AG08395 (cell line): Measurements from ENCODE around the gene DDR2.
"Not testable (repeated sequence)": the region's sequence is repeated elsewhere in the genome, so short reads cannot be mapped to it uniquely, and the experiment has no call there.

Experiments used
- DNase-seq: peaks from one replicate; pipeline ENCODE4 v3.0.0; 2012; ENCODE audit warnings: mixed read lengths, low spot score

DDR2 gene

GRCh38 chr1:162632217-162632666 is at the start of gene DDR2:
TSS of gene DDR2 (plus strand) at chr1:162632464. CDS start at chr1:162719064, 86,600 bp downstream.
- peak; percentile 85 for DNase-seq

GRCh38 chr1:162582901-162583300 is 49.4 kb upstream of the DDR2 start:
- not testable (repeated sequence) for DNase-seq

GRCh38 chr1:162585101-162585500 is 47.2 kb upstream of the DDR2 start:
- DNase-seq, result not testable (repeated sequence)

GRCh38 chr1:162587347-162587746 is 44.9 kb upstream of the DDR2 start:
- no peak for DNase-seq

GRCh38 chr1:162587761-162588260 is 44.5 kb upstream of the DDR2 start:
- DNase-seq, result no peak

GRCh38 chr1:162590101-162590500 is 42.2 kb upstream of the DDR2 start:
- no peak for DNase-seq

- DNase-seq, result no peak
Observed at GRCh38 chr1:162590686-162591085, 41.6 kb upstream of the DDR2 start.

- no peak for DNase-seq
Observed at GRCh38 chr1:162596514-162597170, 35.6 kb upstream of the DDR2 start.

- DNase-seq, result no peak
Observed at GRCh38 chr1:162599451-162599850, 32.8 kb upstream of the DDR2 start.

GRCh38 chr1:162603117-162603516 is 29.1 kb upstream of the DDR2 start:
- DNase-seq, result not testable (repeated sequence)

- DNase-seq, result peak; percentile 82
Observed at GRCh38 chr1:162605225-162605927, 26.9 kb upstream of the DDR2 start.

GRCh38 chr1:162609306-162609705 is 23.0 kb upstream of the DDR2 start:
- no peak for DNase-seq

GRCh38 chr1:162612606-162613400 is 19.5 kb upstream of the DDR2 start:
- DNase-seq, result peak; percentile 72

- no peak for DNase-seq
Observed at GRCh38 chr1:162616848-162617247, 15.4 kb upstream of the DDR2 start.

GRCh38 chr1:162617513-162617912 is 14.8 kb upstream of the DDR2 start:
- DNase-seq, result no peak

- DNase-seq, result no peak
Observed at GRCh38 chr1:162619076-162619475, 13.2 kb upstream of the DDR2 start.

GRCh38 chr1:162621256-162621655 is 11.0 kb upstream of the DDR2 start:
- DNase-seq, result no peak

GRCh38 chr1:162625679-162626078 is 6.6 kb upstream of the DDR2 start:
- no peak for DNase-seq

- no peak for DNase-seq
Observed at GRCh38 chr1:162626094-162626493, 6.2 kb upstream of the DDR2 start.

GRCh38 chr1:162626761-162627160 is 5.5 kb upstream of the DDR2 start:
- DNase-seq, result no peak

- no peak for DNase-seq
Observed at GRCh38 chr1:162627662-162628296, 4.5 kb upstream of the DDR2 start.

GRCh38 chr1:162629077-162629627 is 3.1 kb upstream of the DDR2 start:
- no peak for DNase-seq
